ENCODE results near the gene CLUH. TPM values are rescaled to one million over a fixed set of nuclear protein-coding genes. Genes with fewer than 3 reads are reported as not detected.

CLUH gene
- polyA plus RNA-seq, 1 of the 3 experiments (the other 2 are of a cell fraction): 32.2 TPM

DNA sequence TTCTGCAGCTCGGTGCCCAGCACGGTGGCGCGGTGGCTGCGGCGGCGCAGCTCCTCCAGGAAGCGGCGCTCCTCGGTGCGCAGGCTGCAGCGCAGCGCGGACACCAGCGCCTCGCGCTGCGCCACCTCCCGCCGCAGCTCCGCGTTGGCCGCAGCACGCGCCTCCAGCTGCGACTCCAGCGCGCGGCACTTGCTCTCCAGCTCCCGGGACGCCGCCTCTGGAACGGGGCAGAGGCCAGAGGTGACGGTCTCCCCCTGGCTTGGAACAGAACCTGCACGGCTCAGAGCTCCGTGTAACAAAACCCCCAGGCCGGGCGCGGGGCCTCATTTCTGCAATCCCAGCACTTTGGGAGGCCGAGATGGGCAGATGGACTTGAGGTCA lies 13.2 kb upstream of the CLUH start:
- H4K20me1 ChIP-seq (ENCODE audit: insufficient read depth): no peaks in the 10 kb centered on the region
- no peak overlapping the region for H3K9ac ChIP-seq
- no peak overlapping the region for H3K4me2 ChIP-seq
- H3K4me1 ChIP-seq (ENCODE audit: control insufficient read depth in 1 of 2, insufficient read depth in 2 of 2, low read depth in 1 of 2, low read length in 1 of 2): no peaks in the 10 kb centered on the region
- no peaks in the 10 kb centered on the region for H3K9me3 ChIP-seq
- H3K9me2 ChIP-seq: no peaks in the 10 kb centered on the region
- 86% methylated on average over 17 of the region's 40 CpGs for WGBS (ENCODE audit: low lambda C conversion rate)
- H3K27me3 ChIP-seq (ENCODE audit: insufficient read depth): no peaks in the 10 kb centered on the region
- H3F3A ChIP-seq (replicated peaks; ENCODE audit: insufficient read depth): no peaks in the 10 kb centered on the region
- CTCF ChIA-PET: no interaction called here
- no peak overlapping the region for H3K4me3 ChIP-seq (ENCODE audit: low read depth in 2 of 2, low read length in 1 of 2)
- H3K36me3 ChIP-seq (replicated peaks in 1 of 2; ENCODE audit: control insufficient read depth in 1 of 2, insufficient read depth in 2 of 2, low read length in 1 of 2): no peaks in the 10 kb centered on the region
- DNase-seq: no peak
- POLR2A ChIA-PET: no interaction called here
- TF ChIP-seq NRF1 (IDR thresholded peaks at IDR 0.05; ENCODE audit: low read depth, low read length) (no peak), EZH2phosphoT487 (IDR thresholded peaks at IDR 0.05; ENCODE audit: borderline replicate concordance, low read depth) (no peak), GATA2 (CRISPR knock-in tag; IDR thresholded peaks at IDR 0.05) (no peak), SMC3 (IDR thresholded peaks at IDR 0.05; ENCODE audit: low read depth, low read length) (no peak), JUND (IDR thresholded peaks at IDR 0.05) (no peak), NFIC (IDR thresholded peaks at IDR 0.05; ENCODE audit: borderline replicate concordance) (no peak), FOXM1 (IDR thresholded peaks at IDR 0.05; ENCODE audit: low read depth) (no peak), FOXJ3 (CRISPR knock-in tag; IDR thresholded peaks at IDR 0.05) (no peak), RCOR1 (IDR thresholded peaks at IDR 0.05; ENCODE audit: low read length) (no peak), TEAD4 (IDR thresholded peaks at IDR 0.05; ENCODE audit: borderline replicate concordance, insufficient read depth) (no peak), RAD21 (IDR thresholded peaks at IDR 0.05; ENCODE audit: low read length) (no peak), MEF2A (IDR thresholded peaks at IDR 0.05; ENCODE audit: borderline replicate concordance, low read depth) (no peak), CHD2 (IDR thresholded peaks at IDR 0.05; ENCODE audit: low read length, partially characterized antibody) (no peak)
- TF ChIP-seq, protein P1, sequence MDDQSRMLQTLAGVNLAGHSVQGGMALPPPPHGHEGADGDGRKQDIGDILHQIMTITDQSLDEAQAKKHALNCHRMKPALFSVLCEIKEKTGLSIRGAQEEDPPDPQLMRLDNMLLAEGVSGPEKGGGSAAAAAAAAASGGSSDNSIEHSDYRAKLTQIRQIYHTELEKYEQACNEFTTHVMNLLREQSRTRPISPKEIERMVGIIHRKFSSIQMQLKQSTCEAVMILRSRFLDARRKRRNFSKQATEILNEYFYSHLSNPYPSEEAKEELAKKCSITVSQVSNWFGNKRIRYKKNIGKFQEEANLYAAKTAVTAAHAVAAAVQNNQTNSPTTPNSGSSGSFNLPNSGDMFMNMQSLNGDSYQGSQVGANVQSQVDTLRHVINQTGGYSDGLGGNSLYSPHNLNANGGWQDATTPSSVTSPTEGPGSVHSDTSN (IDR thresholded peaks at IDR 0.05): no peak
- TF ChIP-seq, protein P2, sequence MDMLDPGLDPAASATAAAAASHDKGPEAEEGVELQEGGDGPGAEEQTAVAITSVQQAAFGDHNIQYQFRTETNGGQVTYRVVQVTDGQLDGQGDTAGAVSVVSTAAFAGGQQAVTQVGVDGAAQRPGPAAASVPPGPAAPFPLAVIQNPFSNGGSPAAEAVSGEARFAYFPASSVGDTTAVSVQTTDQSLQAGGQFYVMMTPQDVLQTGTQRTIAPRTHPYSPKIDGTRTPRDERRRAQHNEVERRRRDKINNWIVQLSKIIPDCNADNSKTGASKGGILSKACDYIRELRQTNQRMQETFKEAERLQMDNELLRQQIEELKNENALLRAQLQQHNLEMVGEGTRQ (IDR thresholded peaks at IDR 0.05; ENCODE audit: borderline replicate concordance, low read depth, low read length): no peak
- TF ChIP-seq, protein P3, sequence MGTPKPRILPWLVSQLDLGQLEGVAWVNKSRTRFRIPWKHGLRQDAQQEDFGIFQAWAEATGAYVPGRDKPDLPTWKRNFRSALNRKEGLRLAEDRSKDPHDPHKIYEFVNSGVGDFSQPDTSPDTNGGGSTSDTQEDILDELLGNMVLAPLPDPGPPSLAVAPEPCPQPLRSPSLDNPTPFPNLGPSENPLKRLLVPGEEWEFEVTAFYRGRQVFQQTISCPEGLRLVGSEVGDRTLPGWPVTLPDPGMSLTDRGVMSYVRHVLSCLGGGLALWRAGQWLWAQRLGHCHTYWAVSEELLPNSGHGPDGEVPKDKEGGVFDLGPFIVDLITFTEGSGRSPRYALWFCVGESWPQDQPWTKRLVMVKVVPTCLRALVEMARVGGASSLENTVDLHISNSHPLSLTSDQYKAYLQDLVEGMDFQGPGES (IDR thresholded peaks at IDR 0.05; ENCODE audit: low read depth, low read length): no peak
- TF ChIP-seq, protein P4, sequence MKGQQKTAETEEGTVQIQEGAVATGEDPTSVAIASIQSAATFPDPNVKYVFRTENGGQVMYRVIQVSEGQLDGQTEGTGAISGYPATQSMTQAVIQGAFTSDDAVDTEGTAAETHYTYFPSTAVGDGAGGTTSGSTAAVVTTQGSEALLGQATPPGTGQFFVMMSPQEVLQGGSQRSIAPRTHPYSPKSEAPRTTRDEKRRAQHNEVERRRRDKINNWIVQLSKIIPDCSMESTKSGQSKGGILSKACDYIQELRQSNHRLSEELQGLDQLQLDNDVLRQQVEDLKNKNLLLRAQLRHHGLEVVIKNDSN (IDR thresholded peaks at IDR 0.05; ENCODE audit: borderline replicate concordance, low read depth): no peak
- TF ChIP-seq, protein P5, sequence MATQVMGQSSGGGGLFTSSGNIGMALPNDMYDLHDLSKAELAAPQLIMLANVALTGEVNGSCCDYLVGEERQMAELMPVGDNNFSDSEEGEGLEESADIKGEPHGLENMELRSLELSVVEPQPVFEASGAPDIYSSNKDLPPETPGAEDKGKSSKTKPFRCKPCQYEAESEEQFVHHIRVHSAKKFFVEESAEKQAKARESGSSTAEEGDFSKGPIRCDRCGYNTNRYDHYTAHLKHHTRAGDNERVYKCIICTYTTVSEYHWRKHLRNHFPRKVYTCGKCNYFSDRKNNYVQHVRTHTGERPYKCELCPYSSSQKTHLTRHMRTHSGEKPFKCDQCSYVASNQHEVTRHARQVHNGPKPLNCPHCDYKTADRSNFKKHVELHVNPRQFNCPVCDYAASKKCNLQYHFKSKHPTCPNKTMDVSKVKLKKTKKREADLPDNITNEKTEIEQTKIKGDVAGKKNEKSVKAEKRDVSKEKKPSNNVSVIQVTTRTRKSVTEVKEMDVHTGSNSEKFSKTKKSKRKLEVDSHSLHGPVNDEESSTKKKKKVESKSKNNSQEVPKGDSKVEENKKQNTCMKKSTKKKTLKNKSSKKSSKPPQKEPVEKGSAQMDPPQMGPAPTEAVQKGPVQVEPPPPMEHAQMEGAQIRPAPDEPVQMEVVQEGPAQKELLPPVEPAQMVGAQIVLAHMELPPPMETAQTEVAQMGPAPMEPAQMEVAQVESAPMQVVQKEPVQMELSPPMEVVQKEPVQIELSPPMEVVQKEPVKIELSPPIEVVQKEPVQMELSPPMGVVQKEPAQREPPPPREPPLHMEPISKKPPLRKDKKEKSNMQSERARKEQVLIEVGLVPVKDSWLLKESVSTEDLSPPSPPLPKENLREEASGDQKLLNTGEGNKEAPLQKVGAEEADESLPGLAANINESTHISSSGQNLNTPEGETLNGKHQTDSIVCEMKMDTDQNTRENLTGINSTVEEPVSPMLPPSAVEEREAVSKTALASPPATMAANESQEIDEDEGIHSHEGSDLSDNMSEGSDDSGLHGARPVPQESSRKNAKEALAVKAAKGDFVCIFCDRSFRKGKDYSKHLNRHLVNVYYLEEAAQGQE (IDR thresholded peaks at IDR 0.05; ENCODE audit: low read depth, low read length): no peak
- H3K79me2 ChIP-seq (ENCODE audit: insufficient read depth): no peaks in the 10 kb centered on the region
- no peak overlapping the region for H3K27ac ChIP-seq (ENCODE audit: low read depth in 2 of 2, low read length in 1 of 2)
- no peak overlapping the region for H2AFZ ChIP-seq (ENCODE audit: low read depth)

Measured in SK-N-SH (cell line).